Endothelial cell of umbilical vein (primary cell): ENCODE data around the gene JMJD8. TPM values are rescaled to one million over a fixed set of nuclear protein-coding genes. Genes with fewer than 3 reads are reported as not detected.

Experiments
- BruUV-seq: library from RNA; stranded (reverse); fragments of 400-500 nt; replicated peaks from 2 replicates; lab custom pipeline; 2021; lab: Mats Ljungman, UMichigan
- CTCF ChIA-PET: fragments of 300-600, 350-600 bp; sonication (Branson Sonifier 250); formaldehyde crosslinking; loops from one replicate; lab custom pipeline; 2021; ENCODE audit warnings: antibody characterized with exemption, inconsistent platforms; lab: Charles Lee
- POLR2A ChIA-PET: fragments of 300-600, 350-600 bp; sonication (Branson Sonifier 250); formaldehyde crosslinking; loops from one replicate; lab custom pipeline; 2021; ENCODE audit warnings: antibody characterized with exemption, inconsistent platforms; lab: Charles Lee
- DNase-seq: peaks from one replicate; pipeline ENCODE4 v3.0.0-alpha.2; 2011; ENCODE audit warnings: low read depth, low spot score
- FAIRE-seq: peaks from 2 replicates; lab custom pipeline; 2011; peaks lifted over from hg19 to GRCh38; lab: Jason Lieb, UNC
- H2AFZ ChIP-seq: 2 replicates; pipeline ENCODE4 v1.6.0; 2012; ENCODE audit warnings: low read depth, low read length, control low read depth, inconsistent platforms
- H3K27ac ChIP-seq: 2 replicates; pipeline ENCODE4 v1.5.1; 2011; ENCODE audit warnings: low read depth, mild to moderate bottlenecking, control low read depth, low read length, moderate library complexity; ENCODE audit not compliant: insufficient read depth
- H3K27me3 ChIP-seq, 2 experiments: 2 replicates each; pipeline versions ENCODE4 v1.6.0 to v1.6.1; 2011; ENCODE audit warnings: low read length in 2 of 2, mixed read lengths in 1 of 2; ENCODE audit not compliant: control insufficient read depth in 2 of 2, insufficient read depth in 2 of 2
- H3K36me3 ChIP-seq, 2 experiments: 2 replicates in 1 of 2; 3 replicates in 1 of 2; pipeline ENCODE4 v1.5.1; 2011; ENCODE audit warnings: low read length in 2 of 2, mild to moderate bottlenecking in 1 of 2, moderate library complexity in 1 of 2; ENCODE audit not compliant: control insufficient read depth in 2 of 2, insufficient read depth in 2 of 2; ENCODE audit errors: extremely low read depth in 1 of 2
- H3K4me1 ChIP-seq: 3 replicates; pipeline ENCODE4 v1.5.1; 2011; ENCODE audit warnings: mild to moderate bottlenecking, low read length; ENCODE audit not compliant: control insufficient read depth, insufficient read depth; ENCODE audit errors: extremely low read depth
- H3K4me2 ChIP-seq: 2 replicates; pipeline ENCODE4 v1.6.1; 2011; ENCODE audit warnings: low read length, control low read depth, mixed read lengths; ENCODE audit not compliant: insufficient read depth
- H3K4me3 ChIP-seq, 3 experiments: fragments of 200-600 bp in 1 of 3; sonication (generic), shearing (Covaris generic) in 1 of 3; replicated peaks in 1 of 3; 2 replicates each; pipeline ENCODE4 v1.5.1; 2011 to 2016; ENCODE audit warnings: control low read depth in 3 of 3, low read length in 3 of 3, mild to moderate bottlenecking in 2 of 3, inconsistent platforms in 1 of 3, low read depth in 1 of 3, moderate library complexity in 1 of 3; ENCODE audit not compliant: insufficient read depth in 1 of 3
- H3K79me2 ChIP-seq: 2 replicates; pipeline ENCODE4 v1.6.0; 2012; ENCODE audit warnings: low read length, inconsistent platforms; ENCODE audit not compliant: control insufficient read depth, insufficient read depth
- H3K9ac ChIP-seq: replicated peaks from 2 replicates; pipeline ENCODE3; 2011; ENCODE audit warnings: low read length, control low read depth; ENCODE audit not compliant: insufficient read depth; ENCODE audit errors: extremely low read depth
- H3K9me1 ChIP-seq: replicated peaks from 3 replicates; pipeline ENCODE4 v1.6.0; 2011; ENCODE audit warnings: mild to moderate bottlenecking, low read length; ENCODE audit not compliant: control insufficient read depth, insufficient read depth; ENCODE audit errors: extremely low read depth
- H3K9me3 ChIP-seq: replicated peaks from 2 replicates; pipeline ENCODE4 v1.5.1; 2012; ENCODE audit warnings: low read length, inconsistent platforms; ENCODE audit not compliant: control insufficient read depth, insufficient read depth
- H4K20me1 ChIP-seq: replicated peaks from 2 replicates; pipeline ENCODE3; 2011; ENCODE audit warnings: mild to moderate bottlenecking, low read length; ENCODE audit not compliant: control insufficient read depth, insufficient read depth; ENCODE audit errors: extremely low read depth
- CTCF ChIP-seq, 2 donors: IDR thresholded peaks; 1 replicate in 1 of 2; 2 replicates in 1 of 2; pipeline ENCODE4 v1.5.1; 2011; ENCODE audit warnings: low read length in 2 of 2, mild to moderate bottlenecking in 2 of 2, moderate library complexity in 2 of 2, control low read depth in 1 of 2, inconsistent platforms in 1 of 2, low read depth in 1 of 2; ENCODE audit not compliant: insufficient read depth in 1 of 2; ENCODE audit errors: extremely low read depth in 1 of 2
- EZH2 ChIP-seq: IDR thresholded peaks from 2 replicates; pipeline ENCODE4 v1.6.1; 2012; ENCODE audit warnings: borderline replicate concordance, low read depth, mild to moderate bottlenecking, moderate library complexity, low read length, inconsistent platforms; ENCODE audit not compliant: severe bottlenecking
- FOS ChIP-seq: IDR thresholded peaks from 2 replicates; pipeline ENCODE4 v1.6.1; 2011; ENCODE audit warnings: mild to moderate bottlenecking, low read length, moderate library complexity, borderline replicate concordance; ENCODE audit not compliant: insufficient read depth
- GATA2 ChIP-seq: IDR thresholded peaks from 2 replicates; pipeline ENCODE4 v1.7.0; 2011; ENCODE audit warnings: low read depth, mild to moderate bottlenecking, moderate library complexity, mixed read lengths, low read length; ENCODE audit not compliant: insufficient read length, insufficient read depth
- JUN ChIP-seq: IDR thresholded peaks from 2 replicates; pipeline ENCODE4 v1.6.1; 2011; ENCODE audit warnings: borderline replicate concordance, low read depth; ENCODE audit not compliant: insufficient read length, insufficient read depth
- MAX ChIP-seq: IDR thresholded peaks from 2 replicates; pipeline ENCODE4 v1.6.1; 2011; ENCODE audit not compliant: insufficient read depth, insufficient read length
- MYC ChIP-seq: IDR thresholded peaks from one replicate; pipeline ENCODE4 v1.6.1; 2011; ENCODE audit warnings: mild to moderate bottlenecking, low read depth, low read length
- POLR2A ChIP-seq: IDR thresholded peaks from 2 replicates; pipeline ENCODE4 v1.6.1; 2012; ENCODE audit warnings: low read depth, mild to moderate bottlenecking, control low read depth, low read length
- POLR2AphosphoS5 ChIP-seq: IDR thresholded peaks from 2 replicates; pipeline ENCODE4 v1.6.1; 2012; ENCODE audit warnings: low read depth, mild to moderate bottlenecking, control low read depth, low read length, moderate library complexity; ENCODE audit not compliant: insufficient read depth
- dilution Hi-C: fragments of 300-500 bp; cut with MboI; formaldehyde crosslinking; loops from one replicate; pipeline ENCODE4 v1.15.0; 2019; ENCODE audit warnings: low sequenced_read_pairs; ENCODE audit not compliant: extremely low pct_ligation_motif_present
- intact Hi-C: fragments of 100-400 bp; cut with micrococcal nuclease; formaldehyde crosslinking; loops from one replicate; pipeline ENCODE4 v1.10.0; 2022
- polyA plus RNA-seq, 4 experiments: library from polyadenylated mRNA; depleted of rRNA in 3 of 4; stranded (reverse) in 3 of 4; unstranded in 1 of 4; fragments of >200 nt; gene quantifications; 2 replicates each; pipeline versions ENCODE4 v1.2.1 to v1.2.3, GENCODE V29; 2011 to 2012; ENCODE audit warnings: missing spikeins in 1 of 4
- total RNA-seq: library from RNA; stranded (reverse); gene quantifications from 2 replicates; pipeline ENCODE4 v1.2.3, GENCODE V29; 2021

JMJD8 gene
- total and polyA plus RNA-seq, 2 donors (not counting 3 experiments of a cell fraction or from before 2014, with no cell fraction given) = 55.1 to 102 TPM

- Histone ChIP-seq H3K79me2 (no peaks in the 10 kb centered on the region), H2AFZ (no peak overlapping the region), H3K9ac (no peak overlapping the region), H4K20me1 (no peaks in the 10 kb centered on the region), H3K4me1 (peaks cover 24% of the 10 kb centered on the region), H3K9me1 (no peaks in the 10 kb centered on the region), H3K27ac (no peak overlapping the region), H3K27me3 (no peaks in the 10 kb centered on the region), H3K9me3 (no peaks in the 10 kb centered on the region), H3K4me3 (no peak overlapping the region), H3K36me3 (no peaks in the 10 kb centered on the region), H3K4me2 (no peak overlapping the region)
- intact Hi-C loops = no loop called here
- ChIA-PET CTCF (interaction anchor here (1.4 kb wide), 1 partner anchor 65 kb away, joined by 4 read pairs; the partner anchor contains the start of genes CHTF18 and RPUSD1), POLR2A (no interaction called here)
- dilution Hi-C loops = no loop called here
- no peak for DNase-seq
- BruUV-seq = no TSS peak
- TF ChIP-seq JUN = no peak
- TF ChIP-seq EZH2 = no peak
- no peak for TF ChIP-seq MYC
- no peak for TF ChIP-seq POLR2A
- TF ChIP-seq MAX = no peak
- TF ChIP-seq GATA2 = no peak
- no peak for TF ChIP-seq FOS
- TF ChIP-seq CTCF (IDR thresholded peaks at IDR 0.05; ENCODE audit: extremely low read depth in 1 of 2, insufficient read depth in 1 of 2, low read depth in 1 of 2, low read length in 2 of 2) = no peak
- TF ChIP-seq POLR2AphosphoS5 = no peak
- FAIRE-seq = no peak
Observed at GRCh38 chr16:722835-723633, 38.9 kb upstream of the JMJD8 start.
